WERI-Rb-1 (cell line): ENCODE data around the gene DHRS12.

Source experiments
- DNase-seq: peaks from one replicate; pipeline ENCODE4 v3.0.0-alpha.2; 2020
- H3K27ac ChIP-seq: fragments of 250-450 bp; sonication (Bioruptor Pico); 2 replicates; pipeline ENCODE4 v1.5.1; 2020; ENCODE audit warnings: mild to moderate bottlenecking, moderate library complexity
- H3K27me3 ChIP-seq: fragments of 250-450 bp; sonication (Bioruptor Pico); 2 replicates; pipeline ENCODE4 v1.5.1; 2021; ENCODE audit warnings: mild to moderate bottlenecking, low read depth, moderate library complexity; ENCODE audit not compliant: insufficient read depth, severe bottlenecking
- H3K36me3 ChIP-seq: fragments of 250-450 bp; sonication (Bioruptor Pico); 2 replicates; pipeline ENCODE4 v1.5.1; 2020; ENCODE audit warnings: mild to moderate bottlenecking, moderate library complexity
- H3K4me3 ChIP-seq: 2 replicates; pipeline ENCODE4 v1.5.1; 2011; ENCODE audit warnings: low read depth, mild to moderate bottlenecking, control low read depth, low read length
- H3K9me3 ChIP-seq: fragments of 250-450 bp; sonication (Bioruptor Pico); 2 replicates; pipeline ENCODE4 v1.5.1; 2021; ENCODE audit warnings: mild to moderate bottlenecking, moderate library complexity; ENCODE audit not compliant: severe bottlenecking
- TF ChIP-seq, protein P1 (sequence below): IDR thresholded peaks from 2 replicates; pipeline ENCODE4 v1.5.1; 2011; ENCODE audit warnings: low read depth, mild to moderate bottlenecking, control low read depth, inconsistent platforms, low read length

DHRS12 gene

DNA sequence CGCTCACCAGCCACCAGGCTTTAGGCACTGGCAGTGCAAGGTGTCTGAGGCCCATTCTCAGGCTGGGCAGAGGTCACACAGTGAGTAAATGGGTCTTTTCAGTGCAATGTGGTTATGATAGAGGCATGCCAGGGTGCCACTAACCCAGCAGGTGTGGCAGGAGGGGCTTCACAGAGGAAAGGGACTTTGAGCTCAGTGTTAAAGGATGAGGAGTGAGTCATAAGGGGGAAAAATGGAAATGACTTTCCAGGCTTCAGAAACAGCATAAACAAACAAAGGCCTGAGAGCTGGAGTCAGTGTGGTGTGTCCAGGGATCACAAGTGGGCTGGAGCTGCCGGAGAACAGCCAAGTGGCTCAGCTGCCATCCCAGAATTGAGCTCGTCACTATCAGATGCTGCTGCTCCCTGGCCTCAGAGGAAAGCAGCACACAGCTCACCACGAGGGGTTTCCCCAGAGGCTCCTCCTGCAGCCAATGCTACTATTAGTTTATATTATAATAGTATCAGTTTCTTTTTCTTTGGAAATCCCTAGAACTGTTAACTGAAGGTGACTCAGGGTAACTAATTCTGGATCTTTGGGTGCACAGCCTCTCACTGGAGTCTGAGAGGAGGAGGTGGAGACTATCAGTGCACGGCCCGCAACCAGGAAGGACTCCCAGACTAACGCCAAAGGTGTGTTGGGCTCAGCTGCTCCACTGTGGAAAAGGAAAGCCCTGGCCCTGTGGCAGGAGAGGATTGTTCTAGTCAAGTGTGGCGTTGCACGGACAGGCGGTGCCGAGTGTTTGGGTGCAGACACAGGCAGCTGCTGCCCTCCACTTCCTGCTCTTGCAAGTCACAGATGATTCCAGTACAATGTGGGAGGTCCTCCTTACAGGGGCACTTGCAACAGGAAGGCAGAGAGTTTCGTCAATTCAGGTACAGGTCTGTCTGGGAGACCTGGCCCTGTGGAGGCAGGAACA is 39.5 kb downstream of the DHRS12 start:
- no peak overlapping the region for H3K27ac ChIP-seq
- TF ChIP-seq, protein P1, sequence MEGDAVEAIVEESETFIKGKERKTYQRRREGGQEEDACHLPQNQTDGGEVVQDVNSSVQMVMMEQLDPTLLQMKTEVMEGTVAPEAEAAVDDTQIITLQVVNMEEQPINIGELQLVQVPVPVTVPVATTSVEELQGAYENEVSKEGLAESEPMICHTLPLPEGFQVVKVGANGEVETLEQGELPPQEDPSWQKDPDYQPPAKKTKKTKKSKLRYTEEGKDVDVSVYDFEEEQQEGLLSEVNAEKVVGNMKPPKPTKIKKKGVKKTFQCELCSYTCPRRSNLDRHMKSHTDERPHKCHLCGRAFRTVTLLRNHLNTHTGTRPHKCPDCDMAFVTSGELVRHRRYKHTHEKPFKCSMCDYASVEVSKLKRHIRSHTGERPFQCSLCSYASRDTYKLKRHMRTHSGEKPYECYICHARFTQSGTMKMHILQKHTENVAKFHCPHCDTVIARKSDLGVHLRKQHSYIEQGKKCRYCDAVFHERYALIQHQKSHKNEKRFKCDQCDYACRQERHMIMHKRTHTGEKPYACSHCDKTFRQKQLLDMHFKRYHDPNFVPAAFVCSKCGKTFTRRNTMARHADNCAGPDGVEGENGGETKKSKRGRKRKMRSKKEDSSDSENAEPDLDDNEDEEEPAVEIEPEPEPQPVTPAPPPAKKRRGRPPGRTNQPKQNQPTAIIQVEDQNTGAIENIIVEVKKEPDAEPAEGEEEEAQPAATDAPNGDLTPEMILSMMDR: no peak
- H3K36me3 ChIP-seq: no peaks in the 10 kb centered on the region
- no peak for DNase-seq
- no peaks in the 10 kb centered on the region for H3K27me3 ChIP-seq
- no peaks in the 10 kb centered on the region for H3K9me3 ChIP-seq
- no peak overlapping the region for H3K4me3 ChIP-seq

DNA sequence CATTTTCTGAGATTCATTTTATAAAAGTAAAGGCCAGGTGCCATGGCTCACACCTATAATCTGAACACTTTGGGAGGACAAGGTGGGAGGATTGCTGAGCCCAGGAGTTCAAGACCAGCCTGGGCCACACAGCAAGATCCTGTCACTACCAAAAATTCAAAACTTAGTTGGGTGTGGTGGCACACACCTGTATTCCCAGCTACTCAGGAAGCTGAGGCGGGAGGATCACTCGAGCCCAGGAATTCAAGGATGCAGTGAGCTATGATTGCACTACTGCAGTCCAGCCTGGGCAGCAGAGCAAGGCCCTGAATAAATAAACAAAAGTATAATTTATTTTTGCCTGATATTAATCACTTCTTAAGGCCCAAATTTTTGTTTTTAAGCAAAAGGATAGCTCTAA is 40.5 kb downstream of the DHRS12 start:
- H3K27me3 ChIP-seq: no peaks in the 10 kb centered on the region
- H3K4me3 ChIP-seq: no peak overlapping the region
- H3K9me3 ChIP-seq: no peaks in the 10 kb centered on the region
- DNase-seq: no peak
- H3K36me3 ChIP-seq: no peaks in the 10 kb centered on the region
- TF ChIP-seq, protein P1: no peak
- no peak overlapping the region for H3K27ac ChIP-seq

DNA sequence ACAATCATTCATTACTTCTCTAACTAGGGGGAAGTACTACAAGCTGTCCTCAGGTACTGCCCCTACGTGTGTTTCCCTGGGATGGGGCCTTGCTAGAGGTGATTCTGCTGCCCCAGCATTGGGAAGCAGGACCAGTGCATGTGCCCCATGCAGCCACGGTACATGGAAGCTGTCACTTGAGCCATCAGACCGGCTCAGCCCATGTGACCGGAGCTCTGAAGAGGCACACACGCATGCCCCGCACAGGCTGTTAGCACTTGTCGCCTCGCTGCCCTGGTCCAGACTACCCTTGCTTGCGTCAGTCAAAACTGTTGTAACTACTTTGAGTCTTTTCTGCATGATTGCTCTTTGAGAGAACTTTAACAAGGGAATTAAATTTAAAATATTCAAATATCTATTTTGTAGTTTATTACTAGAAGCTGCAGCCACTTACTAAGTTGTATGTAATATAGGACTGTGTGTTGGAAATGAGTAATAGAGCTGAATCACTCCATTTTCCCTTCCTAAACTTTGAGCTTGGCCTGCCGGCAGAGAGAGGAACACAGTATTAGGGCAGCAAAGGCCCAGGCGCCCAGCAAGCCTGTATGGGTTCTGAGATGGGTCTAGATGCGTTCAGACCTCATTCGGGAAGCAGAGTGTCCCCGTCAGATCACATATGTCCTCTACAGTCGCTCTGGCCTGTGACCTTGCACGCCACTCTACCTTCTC is 42.2 kb downstream of the DHRS12 start:
- H3K4me3 ChIP-seq: no peak overlapping the region
- TF ChIP-seq, protein P1: no peak
- no peaks in the 10 kb centered on the region for H3K36me3 ChIP-seq
- no peak for DNase-seq
- no peaks in the 10 kb centered on the region for H3K9me3 ChIP-seq
- no peak overlapping the region for H3K27ac ChIP-seq
- no peaks in the 10 kb centered on the region for H3K27me3 ChIP-seq

DNA sequence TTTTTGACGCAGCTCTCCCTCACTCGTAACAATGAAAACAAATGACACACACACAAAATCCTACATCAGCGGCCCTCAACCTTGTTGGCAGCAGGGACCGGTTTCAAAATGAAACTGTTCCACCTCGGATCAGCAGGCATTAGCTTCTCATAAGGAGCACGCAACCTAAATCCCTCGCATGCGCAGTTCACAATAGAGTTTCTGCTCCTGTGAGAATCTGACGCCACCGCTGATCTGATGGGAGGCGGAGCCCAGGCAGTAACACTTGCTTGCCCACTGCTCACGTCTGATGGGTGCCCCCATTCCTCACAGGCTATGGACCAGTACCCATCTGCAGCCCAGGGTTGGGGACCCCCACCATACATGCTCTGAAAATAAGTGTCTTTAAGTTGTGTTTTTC is 43.4 kb downstream of the DHRS12 start:
- peak; percentile 75 for DNase-seq
- Histone ChIP-seq H3K27ac (peak overlapping the region; percentile 52; the same call in 1 of the 2 replicates), H3K4me3 (peak overlapping the region; percentile 23), H3K9me3 (no peaks in the 10 kb centered on the region), H3K27me3 (no peaks in the 10 kb centered on the region), H3K36me3 (no peaks in the 10 kb centered on the region)
- TF ChIP-seq, protein P1: no peak

DNA sequence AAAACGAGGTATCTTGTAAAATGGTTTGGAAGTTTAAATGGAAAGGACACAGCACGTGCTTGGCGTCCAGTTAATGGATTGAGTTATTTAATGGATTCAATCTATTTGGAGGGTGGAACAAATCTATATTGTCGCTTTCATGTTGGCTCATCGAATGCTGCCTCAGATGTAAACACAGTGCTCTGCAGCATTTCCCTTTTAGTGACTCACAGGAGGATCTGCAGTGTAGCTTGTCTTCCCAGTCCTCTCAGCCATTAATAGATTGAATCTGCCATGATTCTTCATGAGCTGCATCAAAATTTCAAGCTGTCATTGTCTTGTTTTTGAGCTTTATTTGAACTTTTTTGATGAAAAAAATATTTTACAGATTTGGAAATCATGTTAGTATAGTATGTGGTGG is 44.7 kb downstream of the DHRS12 start:
- Histone ChIP-seq H3K9me3 (no peaks in the 10 kb centered on the region), H3K27me3 (no peaks in the 10 kb centered on the region), H3K27ac (no peak overlapping the region), H3K36me3 (no peaks in the 10 kb centered on the region), H3K4me3 (no peak overlapping the region)
- TF ChIP-seq, protein P1: no peak
- no peak for DNase-seq
